Testis (tissue), 3 donors: ENCODE data around the gene ZNF335. TPM values are rescaled to one million over a fixed set of nuclear protein-coding genes. Genes with fewer than 3 reads are reported as not detected.
"Not testable (repeated sequence)": the region's sequence is repeated elsewhere in the genome, so short reads cannot be mapped to it uniquely, and the experiment has no call there.

Experiments used
- DNase-seq: peaks from one replicate; pipeline ENCODE4 v3.0.0-alpha.2; 2019
- H3K27ac ChIP-seq, 2 donors: fragments of 200-600 bp; sonication (generic); one replicate each; pipeline ENCODE4 v1.5.1; 2019
- H3K27me3 ChIP-seq: fragments of 200-600 bp; sonication (generic); one replicate; pipeline ENCODE4 v1.5.1; 2019
- H3K36me3 ChIP-seq: fragments of 200-600 bp; sonication (generic); one replicate; pipeline ENCODE4 v1.5.1; 2017; ENCODE audit warnings: low read depth; ENCODE audit errors: missing control alignments
- H3K4me1 ChIP-seq: fragments of 200-600 bp; sonication (generic); one replicate; pipeline ENCODE4 v1.5.1; 2019
- H3K4me3 ChIP-seq, 2 donors: fragments of 200-600 bp; sonication (generic); one replicate each; pipeline ENCODE4 v1.5.1; 2017 to 2019
- H3K9me3 ChIP-seq: fragments of 200-600 bp; sonication (generic); one replicate; pipeline ENCODE4 v1.5.1; 2017
- CTCF ChIP-seq, 3 experiments: fragments of 450-650 bp in 2 of 3; fragments of 200-600 bp in 1 of 3; sonication (generic) in 1 of 3; IDR thresholded peaks; one replicate each; pipeline ENCODE4 v1.5.1; 2016 to 2019; ENCODE audit warnings: antibody characterized with exemption in 3 of 3, mild to moderate bottlenecking in 2 of 3, moderate library complexity in 1 of 3
- POLR2A ChIP-seq: fragments of 450-650 bp; IDR thresholded peaks from one replicate; pipeline ENCODE4 v1.6.1; 2017; ENCODE audit warnings: antibody characterized with exemption, mild to moderate bottlenecking, moderate library complexity
- WGBS, 2 donors: methylation state at CpG; one replicate each; pipeline ENCODE4 v1.1.5; 2018; 5-methylcytosine and 5-hydroxymethylcytosine counted together
- intact Hi-C: fragments of 100-400 bp; cut with DNase I; formaldehyde crosslinking; loops from one replicate; pipeline ENCODE4 v1.15.1; 2023; ENCODE audit warnings: low total_unique reads
- polyA plus RNA-seq: library from polyadenylated mRNA; stranded (reverse); fragments of 350-450 nt; fragmentation: Illumina TruSeq; extraction: RNeasy Lipid Tissue Mini Kit (QIAGEN cat#74804); gene quantifications from one replicate; pipeline ENCODE4 v1.2.3, GENCODE V29; 2014; ENCODE audit warnings: low read depth, low replicate concordance; ENCODE audit not compliant: insufficient read depth
- total RNA-seq, 2 donors: library from RNA; depleted of rRNA; stranded (reverse); fragments of >200 nt; gene quantifications; one replicate each; pipeline ENCODE4 v1.2.3, GENCODE V29; 2016

ZNF335 gene
- total and polyA plus RNA-seq, 3 donors from 2014 or later, result 25.3 to 53.5 (median 50.5) TPM

GRCh38 chr20:45998761-45999160 lies 26.8 kb upstream of the ZNF335 start:
- intact Hi-C loops, result no loop called here
- Histone ChIP-seq H3K27ac (no peak overlapping the region), H3K36me3 (no peaks in the 10 kb centered on the region), H3K4me3 (no peak overlapping the region), H3K27me3 (no peaks in the 10 kb centered on the region), H3K4me1 (no peaks in the 10 kb centered on the region), H3K9me3 (no peaks in the 10 kb centered on the region)
- 82 to 91% methylated on average over 4 of the region's 4 CpGs for WGBS, 2 donors
- no peak for DNase-seq
- no peak for TF ChIP-seq CTCF (IDR thresholded peaks at IDR 0.05)
- TF ChIP-seq POLR2A, result no peak

- Histone ChIP-seq H3K36me3 (no peaks in the 10 kb centered on the region), H3K27ac (no peak overlapping the region), H3K27me3 (no peaks in the 10 kb centered on the region), H3K4me3 (no peak overlapping the region), H3K4me1 (no peaks in the 10 kb centered on the region), H3K9me3 (no peaks in the 10 kb centered on the region)
- no peak for TF ChIP-seq POLR2A
- TF ChIP-seq CTCF (IDR thresholded peaks at IDR 0.05), result no peak
- WGBS, 2 donors, result 63 to 73% methylated on average over 2 of the region's 2 CpGs
- intact Hi-C loops, result no loop called here
- no peak for DNase-seq
These were observed 26.3 kb upstream of the ZNF335 start for GRCh38 chr20:45998337-45998736.

- Histone ChIP-seq H3K4me3 (no peak overlapping the region), H3K27ac (no peak overlapping the region), H3K4me1 (no peaks in the 10 kb centered on the region), H3K9me3 (no peaks in the 10 kb centered on the region), H3K36me3 (no peaks in the 10 kb centered on the region), H3K27me3 (no peaks in the 10 kb centered on the region)
- TF ChIP-seq POLR2A (no peak), CTCF (IDR thresholded peaks at IDR 0.05) (no peak)
- intact Hi-C loops, result no loop called here
- no peak for DNase-seq
- WGBS, 2 donors, result 40 to 47% methylated on average over 3 of the region's 3 CpGs
These were observed 25.2 kb upstream of the ZNF335 start for GRCh38 chr20:45997187-45997586.

- intact Hi-C loops, H3K4me1 ChIP-seq, H3K36me3 ChIP-seq, H3K9me3 ChIP-seq, DNase-seq, H3K4me3 ChIP-seq, H3K27me3 ChIP-seq, H3K27ac ChIP-seq: not testable (repeated sequence)
- WGBS, 2 donors, result 79 to 83% methylated on average over 6 of the region's 6 CpGs
These were observed 23.6 kb upstream of the ZNF335 start for GRCh38 chr20:45995495-45996097.

- intact Hi-C loops, result no loop called here
- Histone ChIP-seq H3K9me3 (no peaks in the 10 kb centered on the region), H3K27ac (no peak overlapping the region), H3K4me1 (no peaks in the 10 kb centered on the region), H3K36me3 (no peaks in the 10 kb centered on the region), H3K27me3 (no peaks in the 10 kb centered on the region), H3K4me3 (no peak overlapping the region)
- WGBS, 2 donors, result 57 to 73% methylated on average over 9 of the region's 9 CpGs
- no peak for TF ChIP-seq POLR2A
- TF ChIP-seq CTCF (IDR thresholded peaks at IDR 0.05), result no peak
- no peak for DNase-seq
These were observed 22.9 kb upstream of the ZNF335 start for GRCh38 chr20:45994761-45995493.
